ENCODE results near the gene KLF6.
A peak's percentile ranks its signal among the peaks of the same experiment; 100 is the strongest.

- TF ChIP-seq RAD21 (CRISPR knock-in tag; conservative IDR thresholded peaks at IDR 0.05 in 1 of 2, IDR thresholded peaks at IDR 0.05 in 1 of 2): no peak
- peak; percentile 94 for TF ChIP-seq ARID1B (IDR thresholded peaks at IDR 0.05)
- peak; percentile 82; the same call in 1 of the 2 replicates for TF ChIP-seq SMARCE1 (IDR thresholded peaks at IDR 0.05)
- TF ChIP-seq PHF8 (IDR thresholded peaks at IDR 0.05; ENCODE audit: borderline replicate concordance, low read length): peak; percentile 32; the same call in 1 of the 2 replicates
- TF ChIP-seq EGR1 (conservative IDR thresholded peaks at IDR 0.05): no peak
- no peak for TF ChIP-seq GTF2F1 (IDR thresholded peaks at IDR 0.05; ENCODE audit: low read depth, low read length)
- TF ChIP-seq SRSF3 (IDR thresholded peaks at IDR 0.05; ENCODE audit: insufficient read depth, low read length): no peak
- peak; percentile 89 for TF ChIP-seq EP300 (IDR thresholded peaks at IDR 0.05; ENCODE audit: low read length)
- TF ChIP-seq ZNF224 (CRISPR knock-in tag; IDR thresholded peaks at IDR 0.05): no peak
- no peak for TF ChIP-seq ZNF232 (CRISPR knock-in tag; IDR thresholded peaks at IDR 0.05)
- no peak for TF ChIP-seq CHD7 (IDR thresholded peaks at IDR 0.05; ENCODE audit: low read depth, low read length)
- TF ChIP-seq MAX (CRISPR knock-in tag; IDR thresholded peaks at IDR 0.05): no peak
- TF ChIP-seq MYC (IDR thresholded peaks at IDR 0.05; ENCODE audit: low read depth, low read length): no peak; the same call in 1 of the 2 replicates
- TF ChIP-seq MYC (CRISPR knock-in tag; IDR thresholded peaks at IDR 0.05; ENCODE audit: borderline replicate concordance, low read depth): no peak
- TF ChIP-seq CTCF (IDR thresholded peaks at IDR 0.05 in 2 of 3, conservative IDR thresholded peaks at IDR 0.05 in 1 of 3; ENCODE audit: insufficient read depth in 2 of 3, low read depth in 1 of 3, low read length in 3 of 3): no peak
Measured at GRCh38 chr10:3803927-3804741, 19.1 kb upstream of the KLF6 start.

Data from K562 (cell line).